NCI-H2029 treated with DMSO at 0.1 percent for 48 hours (cell line): Measurements from ENCODE around the gene GTF2F1.
"Not testable (repeated sequence)": the region's sequence is repeated elsewhere in the genome, so short reads cannot be mapped to it uniquely, and the experiment has no call there.

ENCODE experiments used
- DNase-seq: peaks from one replicate; lab custom pipeline; 2025; lab: John Stamatoyannopoulos, UW

The GTF2F1 gene

DNA sequence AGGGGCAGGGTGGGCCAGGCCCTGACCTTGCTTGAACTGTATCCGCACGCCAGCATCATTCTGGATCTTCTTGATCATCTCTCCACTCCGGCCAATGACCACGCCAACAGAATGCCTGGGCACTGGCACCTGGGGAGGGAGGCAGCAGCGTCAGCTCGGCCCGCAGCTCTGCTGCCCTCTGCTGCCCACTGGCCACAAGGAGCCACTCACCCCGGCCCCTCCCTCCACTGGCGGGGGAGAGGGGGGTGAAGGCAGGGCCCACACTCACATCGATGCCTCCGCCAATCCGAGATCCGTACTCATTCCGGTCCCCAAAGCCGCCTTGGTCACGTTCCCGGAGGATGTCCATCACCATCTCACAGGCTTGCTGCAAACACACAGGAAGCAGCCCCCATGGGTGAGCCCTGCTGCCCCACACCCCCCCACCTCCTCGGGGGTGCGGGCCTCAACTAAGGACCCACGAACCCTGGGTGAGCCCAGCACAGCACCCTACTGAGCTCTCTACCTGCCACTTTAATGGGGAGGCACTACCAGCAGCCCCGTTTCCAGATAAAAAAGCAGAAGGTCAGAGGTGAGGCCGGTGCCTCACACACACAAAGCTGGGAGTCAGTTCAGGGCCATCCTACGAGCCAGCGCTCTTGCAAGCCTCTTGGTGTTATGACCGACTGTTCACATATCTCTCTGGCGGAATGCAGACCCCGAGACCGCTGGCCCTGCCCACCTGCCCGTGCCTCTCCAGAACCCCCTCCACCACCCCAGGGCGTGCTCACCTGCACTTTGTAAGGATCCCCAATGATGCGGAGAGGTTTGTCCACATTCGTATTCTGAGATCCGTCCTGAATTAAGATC lies 25.0 kb upstream of the GTF2F1 start:
- no peak for DNase-seq

DNA sequence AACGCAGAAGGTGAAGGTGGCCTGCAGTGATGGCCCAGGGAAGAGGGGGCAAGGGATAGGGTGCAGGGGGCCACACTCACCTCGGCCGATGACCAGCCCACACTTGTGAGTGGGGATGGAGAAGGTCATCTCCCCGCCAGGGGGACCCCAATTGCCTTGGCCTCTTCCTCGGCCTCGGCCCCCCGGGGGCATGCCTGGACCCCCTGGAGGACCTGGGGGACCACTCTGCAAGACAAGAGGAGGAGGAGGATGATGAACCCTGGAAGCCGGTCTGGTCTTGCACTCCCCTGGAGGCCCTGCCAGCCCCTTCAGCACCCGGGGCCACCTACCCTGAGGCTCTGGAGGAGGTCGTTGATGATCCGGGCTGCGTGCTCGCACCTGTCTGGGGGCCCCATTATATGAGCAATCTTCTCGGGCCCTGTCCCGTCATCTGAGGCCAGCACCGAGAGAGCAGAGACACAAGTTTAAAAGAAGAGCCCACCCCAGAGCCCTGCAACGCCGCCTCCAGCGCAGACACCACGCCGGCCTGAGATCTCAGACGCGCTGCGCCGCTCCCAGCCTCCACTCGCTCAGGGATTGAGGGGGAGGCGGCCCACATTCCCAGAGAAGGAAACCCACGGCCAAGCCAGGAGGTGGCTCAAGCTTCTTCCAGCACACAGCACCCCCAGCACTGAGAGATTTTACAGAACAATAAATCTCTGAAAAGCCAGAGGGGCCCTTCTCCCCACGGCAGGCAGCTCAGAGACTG lies 23.9 kb upstream of the GTF2F1 start:
- DNase-seq: no peak

DNA sequence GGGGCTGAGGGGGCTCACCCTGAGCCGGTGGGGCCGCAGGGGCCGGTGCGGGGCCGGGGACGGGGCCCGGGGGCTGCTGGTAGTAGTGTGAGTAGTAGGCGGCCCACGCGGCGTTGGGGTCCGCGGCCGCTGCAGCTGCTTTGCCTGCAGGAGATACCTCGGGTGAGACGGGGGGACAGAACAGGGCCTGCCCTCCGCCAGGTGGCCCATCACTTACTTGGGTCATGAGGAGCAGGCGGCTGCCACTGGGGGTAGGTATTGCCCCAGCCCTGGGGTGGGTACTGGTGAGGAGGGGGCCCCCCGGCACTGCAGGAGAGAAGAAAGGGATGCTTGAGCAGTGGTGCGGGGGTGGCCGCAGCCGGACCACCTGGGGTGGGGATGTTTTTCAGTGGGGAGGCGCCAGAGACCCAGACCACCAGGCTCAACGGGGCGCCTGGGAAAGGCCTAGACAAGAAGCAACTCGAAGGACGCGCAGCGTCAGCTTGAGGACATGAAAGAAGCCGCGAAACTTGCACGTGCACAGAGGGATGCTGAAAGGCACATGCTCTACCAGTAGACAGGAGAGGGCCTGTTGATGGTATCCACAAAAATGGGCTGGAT lies 22.7 kb upstream of the GTF2F1 start:
- no peak for DNase-seq

DNA sequence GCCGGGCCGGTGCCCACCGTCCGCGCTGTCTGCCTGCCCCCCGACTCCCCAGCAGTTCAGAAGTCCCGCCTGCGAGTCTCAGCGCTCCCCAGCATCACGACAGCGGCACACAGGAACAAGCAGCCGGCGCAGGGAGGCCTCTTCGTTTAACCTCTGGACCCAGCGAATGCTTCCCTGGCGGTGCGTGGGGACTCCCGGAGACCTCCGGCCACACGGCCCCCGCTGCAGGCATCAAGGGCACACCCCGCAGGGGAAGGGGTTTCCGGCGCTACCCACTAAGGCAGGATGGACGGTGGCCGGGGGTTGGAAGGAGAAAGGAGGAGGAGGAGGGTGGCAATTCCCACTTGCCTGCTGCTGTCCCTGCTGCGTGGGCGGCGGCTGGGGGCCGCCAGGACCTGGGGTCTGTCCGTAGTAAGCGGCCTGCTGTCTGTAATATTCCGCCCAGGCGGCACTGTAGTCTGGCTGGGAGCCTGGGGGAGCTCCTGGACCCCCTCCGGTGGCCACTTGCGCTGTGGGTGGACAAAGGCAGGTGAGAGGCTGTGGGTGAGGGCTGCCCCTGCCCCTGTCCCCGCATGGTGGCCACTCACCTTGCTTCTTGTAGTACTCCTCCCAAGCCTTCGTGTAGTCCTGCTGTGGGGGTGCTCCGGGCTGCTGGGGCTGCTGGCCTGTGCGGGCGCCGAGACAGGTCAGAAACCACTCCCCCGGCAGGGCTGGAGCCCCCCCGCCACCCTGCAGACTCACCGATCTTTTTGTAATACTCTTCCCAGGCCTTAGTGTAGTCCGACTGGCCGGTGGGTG lies 22.0 kb upstream of the GTF2F1 start:
- DNase-seq: no peak

DNA sequence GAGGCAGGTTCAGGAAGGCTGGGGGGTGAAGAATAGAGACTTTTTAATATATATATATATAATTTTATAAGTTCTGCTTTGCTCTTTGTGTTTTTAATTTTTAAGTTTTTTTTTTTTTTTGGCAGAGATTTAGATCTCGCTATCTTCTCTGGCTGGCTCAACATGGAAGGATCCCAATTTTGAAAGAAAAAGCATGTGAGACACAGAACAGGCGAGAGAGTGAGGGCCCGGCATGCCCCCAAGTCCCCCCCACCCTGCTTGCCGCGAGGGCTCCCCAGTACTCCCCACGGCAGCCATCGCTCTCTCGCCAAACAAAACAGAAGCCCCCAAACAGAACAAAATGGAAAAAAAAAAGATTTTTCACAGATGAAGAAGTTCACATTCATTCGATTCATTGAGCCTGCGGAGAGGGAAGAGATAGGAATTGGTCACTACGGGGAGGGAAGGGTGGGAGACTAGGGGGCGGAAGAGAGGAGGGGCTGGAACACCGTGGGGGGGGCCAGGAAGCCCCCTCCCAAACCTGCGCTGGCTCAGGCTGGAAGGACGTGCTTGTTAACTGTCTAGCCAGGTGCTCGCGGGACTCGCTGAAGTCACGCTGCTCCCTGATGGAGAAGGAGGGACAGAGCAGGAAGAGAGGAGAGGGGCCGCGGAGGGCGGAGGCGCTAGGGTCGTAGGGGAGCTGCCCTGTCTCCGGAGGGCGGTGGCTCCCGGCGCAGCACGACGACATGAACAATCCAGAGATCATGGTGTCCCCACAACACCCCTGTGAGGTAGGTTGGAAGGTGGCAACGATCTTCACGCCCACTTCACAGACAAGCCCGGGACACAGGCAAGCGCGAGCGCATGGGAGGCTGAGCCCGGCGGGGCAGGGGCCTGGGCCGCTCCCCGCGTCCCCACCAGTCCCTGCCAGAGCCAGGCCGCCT lies 21.0 kb upstream of the GTF2F1 start:
- no peak for DNase-seq

DNA sequence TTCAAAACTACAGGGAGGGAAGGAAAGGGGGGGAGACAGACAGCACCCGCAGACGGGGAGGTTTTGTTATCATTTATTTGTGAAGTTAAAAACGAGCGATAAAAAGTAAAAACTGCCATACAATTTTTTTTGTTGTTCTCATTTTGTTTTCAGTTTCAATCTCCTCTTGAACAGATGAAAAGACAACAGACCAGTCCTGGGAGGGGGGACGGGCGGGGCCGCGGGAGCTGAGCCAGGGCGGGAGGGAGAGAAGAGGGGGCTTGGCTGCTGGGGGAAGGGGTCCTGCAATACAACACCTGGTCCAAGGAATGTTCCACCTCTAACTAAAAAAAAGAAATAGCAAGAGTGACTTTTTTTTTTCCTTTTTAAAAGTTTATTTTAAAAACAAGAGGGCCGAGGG lies 20.3 kb upstream of the GTF2F1 start:
- DNase-seq: no peak

DNA sequence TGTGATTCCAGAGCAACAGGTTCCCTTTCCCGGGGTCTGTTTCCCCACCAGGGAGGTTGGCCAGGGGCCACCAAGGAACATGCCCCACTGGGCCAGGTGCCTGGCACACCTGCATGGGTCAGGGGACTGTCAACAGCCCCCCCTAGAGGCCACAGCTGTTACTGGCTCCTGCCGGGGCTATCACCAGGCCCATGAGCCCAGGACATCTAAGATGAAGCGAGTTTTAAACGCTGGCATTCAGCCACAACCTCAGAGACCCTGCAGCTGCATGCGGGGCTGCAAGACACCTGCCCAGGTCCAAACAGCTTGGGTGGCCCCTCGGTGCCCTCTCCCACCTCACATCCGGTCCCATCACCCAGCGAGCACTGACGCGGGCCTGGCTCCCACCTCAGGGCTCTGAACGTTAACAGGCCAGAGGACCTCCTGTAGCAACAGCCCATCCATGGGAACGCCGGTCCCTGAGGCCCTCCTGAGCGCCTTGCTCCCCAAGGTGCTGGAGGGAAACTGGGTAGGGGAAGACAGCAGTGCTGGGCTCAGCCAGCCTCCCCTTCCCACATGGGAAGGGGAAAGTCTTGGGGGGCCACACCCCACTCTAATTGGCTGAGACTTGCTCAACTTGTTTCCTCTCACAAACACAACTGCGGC lies 19.6 kb upstream of the GTF2F1 start:
- DNase-seq: no peak

DNA sequence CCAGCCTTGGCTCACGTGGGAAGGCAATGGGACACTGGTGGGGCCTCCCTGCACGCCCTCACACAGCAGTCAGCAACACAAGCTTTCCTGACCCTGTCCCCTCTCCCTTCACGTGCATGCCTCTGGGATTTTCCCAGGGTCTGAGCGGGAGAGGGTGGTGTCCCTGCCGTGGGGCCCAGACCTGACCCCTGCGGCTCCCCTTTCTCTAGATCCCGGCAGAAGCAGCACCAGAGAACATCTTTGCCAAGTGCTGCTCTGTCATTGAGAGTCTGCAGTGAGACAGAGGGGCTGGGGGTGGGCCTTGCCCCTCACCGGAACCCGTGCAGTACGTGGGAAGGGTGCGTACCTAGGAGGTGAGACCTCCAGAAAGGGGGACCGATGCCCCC lies 19.1 kb upstream of the GTF2F1 start:
- no peak for DNase-seq

DNA sequence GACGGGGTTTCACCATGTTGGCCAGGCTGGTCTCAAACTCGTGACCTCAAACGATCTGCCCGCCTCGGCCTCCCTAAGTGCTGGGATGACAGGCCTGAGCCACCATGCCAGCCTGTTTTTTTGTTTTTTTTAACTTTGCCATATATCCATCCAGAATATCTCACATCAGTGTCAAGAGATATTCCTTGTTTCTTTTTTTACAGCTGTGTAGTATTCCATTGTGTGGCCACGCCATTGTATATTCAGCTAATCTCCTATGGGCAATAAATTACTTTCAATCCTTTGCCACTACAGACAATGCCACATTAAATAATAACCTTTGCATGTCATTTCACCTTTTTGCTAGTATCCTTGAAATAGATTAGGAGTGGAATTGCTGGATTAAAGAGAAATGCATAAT lies 16.4 kb upstream of the GTF2F1 start:
- no peak for DNase-seq

DNA sequence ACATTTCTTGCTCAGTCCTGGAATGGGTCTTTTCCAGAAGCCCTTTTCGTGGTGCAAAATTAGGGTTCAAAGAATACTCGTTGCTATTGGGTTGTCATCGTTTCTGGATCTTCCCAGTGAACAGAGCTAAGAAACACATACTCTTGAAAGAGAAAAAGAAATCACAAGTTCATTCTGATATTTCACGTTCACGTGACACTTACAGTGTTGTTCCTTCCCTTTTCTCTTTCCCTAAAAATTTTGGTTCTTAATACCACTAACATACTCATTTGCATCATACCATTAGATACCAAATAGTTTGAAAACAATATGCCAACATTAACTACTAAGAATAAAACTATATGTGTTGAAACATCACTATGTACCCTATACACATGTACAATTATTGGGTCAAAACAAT lies 13.4 kb upstream of the GTF2F1 start:
- no peak for DNase-seq

DNA sequence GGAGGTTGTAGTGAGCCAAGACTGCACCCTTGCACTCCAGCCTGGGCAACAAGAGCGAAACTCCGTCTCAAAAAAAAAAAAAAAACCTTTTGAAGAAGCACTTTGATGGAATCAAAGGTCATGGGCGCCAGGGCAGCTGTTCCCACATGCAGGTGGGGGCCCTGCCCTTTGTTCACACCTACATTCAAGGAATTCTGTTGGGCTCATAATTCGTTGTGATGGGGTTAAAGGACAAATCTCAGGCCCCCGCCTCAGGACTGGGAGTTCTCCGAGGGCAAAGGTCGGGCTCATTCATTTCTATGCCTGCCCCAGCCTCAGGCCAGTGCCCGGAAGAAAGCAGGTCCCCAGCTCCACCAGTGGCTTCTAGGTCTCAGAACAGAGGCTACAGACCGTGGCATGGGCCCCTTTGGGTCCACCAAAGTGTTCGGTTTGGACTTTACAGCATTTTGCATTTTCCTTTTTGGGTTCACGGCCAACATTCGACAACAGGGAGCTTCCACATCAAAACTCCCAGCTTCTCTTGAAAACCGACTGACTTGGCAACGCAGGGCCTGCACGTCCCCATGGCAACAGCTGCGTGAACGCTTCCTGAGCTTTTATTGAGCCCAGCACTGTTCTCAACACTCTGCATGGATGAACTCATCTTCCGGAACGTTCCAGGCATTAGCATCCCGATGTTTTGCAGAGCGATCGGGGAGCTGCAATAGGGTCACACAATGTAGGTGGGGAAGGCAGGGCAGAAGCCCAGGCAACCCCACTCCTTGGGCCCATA lies 10.1 kb upstream of the GTF2F1 start:
- no peak for DNase-seq

DNA sequence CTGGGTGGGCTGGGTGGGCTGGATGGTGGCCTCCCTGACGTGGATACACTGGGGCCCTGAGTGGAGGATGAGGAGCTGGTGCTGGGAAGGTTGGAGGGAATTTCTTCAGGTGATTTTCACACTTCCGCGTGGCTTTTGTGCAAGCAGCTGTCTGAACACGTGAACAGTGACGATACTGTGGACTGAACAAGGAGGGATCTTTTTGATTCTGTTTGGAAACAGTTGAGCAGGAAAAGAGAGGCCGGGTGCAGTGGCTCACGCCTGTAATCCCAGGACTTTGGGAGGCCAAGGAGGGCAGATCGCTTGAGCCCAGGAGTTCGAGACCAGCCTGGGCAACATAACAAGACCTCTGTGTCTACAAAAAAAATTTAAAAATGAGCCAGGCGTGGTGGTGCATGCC lies 9.1 kb upstream of the GTF2F1 start:
- DNase-seq: no peak

DNA sequence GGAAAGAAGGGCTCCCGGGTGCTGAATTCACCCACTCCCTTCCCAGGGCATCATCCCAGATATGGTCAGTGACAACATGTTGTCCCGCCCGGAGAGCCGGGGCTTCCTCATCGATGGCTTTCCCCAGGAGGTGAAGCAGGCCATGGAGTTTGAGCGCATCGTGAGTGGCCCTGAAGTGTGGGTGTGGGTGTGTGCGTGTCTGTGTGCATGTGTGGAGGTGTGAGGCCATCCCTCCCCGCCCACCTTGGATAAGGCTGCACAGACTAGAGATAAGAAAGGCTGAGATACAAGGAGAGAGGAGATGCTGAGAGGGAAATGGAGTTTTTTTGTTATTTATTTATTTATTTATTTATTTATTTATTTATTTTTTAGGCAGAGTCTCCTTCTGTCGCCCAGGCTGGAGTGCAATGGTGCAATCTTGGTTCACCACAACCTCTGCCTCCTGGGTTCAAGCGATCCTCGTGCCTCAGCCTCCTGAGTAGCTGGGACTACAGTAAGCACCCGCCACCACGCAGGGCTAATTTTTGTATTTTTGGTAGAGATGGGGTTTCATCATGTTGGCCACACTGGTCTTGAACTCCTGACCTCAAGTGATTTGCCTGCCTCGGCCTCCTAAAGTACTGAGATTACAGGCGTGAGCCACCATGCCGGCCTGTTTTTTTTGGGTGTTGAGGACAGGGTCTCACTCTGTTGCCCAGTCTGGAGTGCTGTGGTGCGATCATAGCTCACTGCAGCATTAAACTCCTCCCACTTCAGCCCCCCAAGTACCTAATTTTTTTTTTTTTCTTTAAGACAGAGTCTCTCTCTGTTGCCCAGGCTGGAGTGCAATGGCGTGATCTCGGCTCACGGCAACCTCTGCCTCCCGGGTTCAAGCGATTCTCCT lies 7.3 kb upstream of the GTF2F1 start:
- DNase-seq: not testable (repeated sequence)

DNA sequence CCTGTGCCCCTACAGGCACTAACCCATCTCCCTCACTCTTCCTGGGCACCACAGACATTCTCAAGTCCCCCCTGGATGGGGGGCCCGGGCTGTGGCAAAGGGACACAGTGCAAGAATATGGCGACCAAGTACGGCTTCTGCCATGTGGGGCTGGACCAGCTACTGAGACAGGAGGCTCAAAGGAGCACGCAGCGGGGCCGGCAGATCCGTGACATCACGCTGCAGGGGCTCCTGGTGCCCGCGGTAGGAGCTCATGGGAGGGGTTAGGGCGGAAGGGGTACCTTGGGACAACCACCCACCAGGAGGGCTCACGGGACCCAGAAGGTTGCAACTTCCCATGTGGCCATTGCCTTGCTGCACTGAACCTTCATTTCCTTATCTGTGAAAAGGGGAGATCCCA lies 3.3 kb upstream of the GTF2F1 start:
- DNase-seq: no peak

DNA sequence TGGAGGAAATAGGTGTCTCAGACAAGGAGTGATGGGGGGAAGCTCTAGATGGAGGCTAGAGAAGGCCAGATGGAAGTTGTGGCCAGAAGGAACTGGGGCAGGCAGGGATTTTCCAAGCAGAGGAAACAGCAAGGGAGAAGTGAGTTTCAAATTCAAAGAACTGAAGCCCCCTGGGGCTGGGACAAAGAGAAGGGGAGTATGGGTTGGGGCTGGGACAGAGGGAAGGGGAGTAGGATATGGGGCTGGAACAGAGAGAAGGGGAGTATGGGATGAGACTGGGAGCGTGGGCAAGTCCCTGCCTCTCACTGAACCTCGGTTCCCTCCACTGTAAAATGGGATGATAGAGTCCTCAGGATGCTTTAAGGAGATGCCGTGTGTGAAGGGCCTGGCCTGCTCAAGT lies 1.9 kb upstream of the GTF2F1 start:
- DNase-seq: no peak

DNA sequence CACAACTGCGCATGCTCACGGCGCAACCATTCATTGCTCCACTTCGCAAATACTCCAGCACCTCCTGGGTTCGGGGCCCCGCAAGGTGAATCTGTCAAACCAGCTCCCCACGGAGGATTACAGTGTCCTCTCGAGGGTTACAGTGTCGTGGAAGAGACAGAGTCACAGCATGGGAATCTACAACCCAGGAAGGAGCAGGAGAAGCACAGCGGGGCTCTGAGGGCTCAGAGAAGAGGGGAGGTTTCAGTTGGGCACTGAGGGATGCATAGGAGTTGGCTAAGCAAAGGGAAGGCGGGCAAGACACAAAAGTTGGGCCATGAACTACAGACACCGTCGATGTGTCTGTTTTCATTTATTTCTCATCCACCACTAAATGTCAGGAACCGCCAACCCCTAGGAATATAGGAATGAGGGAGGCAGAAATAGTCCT lies 1.0 kb upstream of the GTF2F1 start:
- DNase-seq: peak; percentile 18

DNA sequence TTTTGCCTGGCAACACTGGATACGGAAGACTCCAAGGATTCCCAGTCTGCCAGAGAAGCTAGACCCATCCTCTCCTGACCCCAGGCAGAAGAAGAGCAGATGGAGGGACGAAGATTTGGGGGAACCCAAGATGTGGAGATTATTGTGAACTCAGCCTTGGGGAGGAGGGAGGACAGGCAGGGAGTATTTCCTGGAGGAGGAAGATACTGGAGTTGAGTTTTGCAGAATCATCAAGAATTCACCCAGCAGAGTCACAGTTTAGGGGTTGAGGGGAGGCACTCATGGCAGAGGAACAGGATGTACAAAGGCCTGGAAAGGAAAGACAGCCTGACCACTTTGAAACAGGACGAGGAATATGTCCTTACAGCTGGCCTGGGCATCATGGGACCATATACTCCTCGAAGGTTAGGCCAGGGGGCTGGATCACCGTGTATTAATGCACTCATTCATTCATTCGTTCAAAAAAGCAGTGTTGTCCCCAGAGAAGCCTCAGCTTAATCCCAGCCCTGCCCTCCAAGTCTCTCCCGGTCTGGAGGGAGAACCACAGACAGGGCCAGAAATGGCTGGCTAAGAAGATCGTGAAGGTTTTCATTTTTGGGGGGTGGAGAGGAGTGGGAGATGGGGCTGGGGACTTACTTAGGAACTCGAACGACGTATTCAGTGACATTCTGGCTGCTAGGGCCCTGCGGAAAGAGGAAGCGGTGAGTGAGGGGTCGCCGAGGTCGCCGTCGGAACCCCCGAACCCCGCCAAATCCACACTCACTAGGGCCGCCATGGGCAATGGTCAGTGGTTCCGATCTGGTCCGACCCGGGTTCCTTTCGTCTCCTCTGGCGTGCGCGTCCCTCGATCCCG lies 517 bp downstream of the GTF2F1 start:
- DNase-seq: no peak

DNA sequence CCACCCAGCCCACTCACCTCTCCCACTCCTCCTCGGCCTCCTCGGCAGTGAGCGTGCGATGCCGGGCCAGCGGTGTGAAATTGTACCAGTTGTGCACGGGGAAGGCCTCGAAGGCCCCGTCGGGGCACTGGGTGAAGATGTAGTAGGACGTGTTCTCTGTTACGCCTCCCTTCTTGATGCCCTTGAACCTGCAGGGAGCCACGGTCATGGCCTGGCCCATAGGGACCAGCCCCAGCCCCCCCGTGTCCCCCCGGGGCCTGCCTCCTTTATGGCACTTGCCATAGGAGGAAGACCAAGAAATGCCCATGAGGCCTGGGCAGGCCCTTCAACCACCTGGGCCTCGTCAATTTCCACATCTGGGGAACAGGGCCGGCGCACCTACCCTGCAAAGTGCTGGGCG lies 5.6 kb downstream of the GTF2F1 start:
- DNase-seq: no peak
